Stomach (tissue), 9 donors: Measurements from ENCODE around the gene EPB41L3. TPM values are rescaled to one million over a fixed set of nuclear protein-coding genes. Genes with fewer than 3 reads are reported as not detected.

Source experiments
- DNase-seq, 2 donors: peaks; one replicate each; pipeline versions ENCODE4 v3.0.0 to v3.0.0-alpha.2; 2013 to 2019
- H3K27ac ChIP-seq, 5 donors: fragments of 200-600 bp in 4 of 5; sonication (generic) in 4 of 5; one replicate each; pipeline ENCODE4 v1.5.1; 2013 to 2019; ENCODE audit warnings: mild to moderate bottlenecking in 1 of 5, moderate library complexity in 1 of 5
- H3K27me3 ChIP-seq, 3 donors: fragments of 200-600 bp; sonication (generic); one replicate each; pipeline ENCODE4 v1.5.1; 2017 to 2019; ENCODE audit warnings: mixed run types in 1 of 3
- H3K36me3 ChIP-seq, 4 donors: fragments of 200-600 bp; sonication (generic); 1 replicate in 3 of 4; 2 replicates in 1 of 4; pipeline ENCODE4 v1.5.1; 2016 to 2019
- H3K4me1 ChIP-seq, 4 donors: fragments of 200-600 bp; sonication (generic); one replicate each; pipeline ENCODE4 v1.5.1; 2016 to 2019
- H3K4me3 ChIP-seq, 4 donors: fragments of 200-600 bp; sonication (generic) in 3 of 4; one replicate each; pipeline ENCODE4 v1.5.1; 2016 to 2019; ENCODE audit warnings: mild to moderate bottlenecking in 1 of 4
- H3K9me3 ChIP-seq, 4 donors: fragments of 200-600 bp; sonication (generic); one replicate each; pipeline ENCODE4 v1.5.1; 2016 to 2019
- EP300 ChIP-seq: sonication (generic); formaldehyde crosslinking; IDR thresholded peaks from one replicate; pipeline ENCODE4 v1.6.1; 2017; ENCODE audit warnings: antibody characterized with exemption
- POLR2A ChIP-seq, 4 donors: fragments of 450-650 bp; IDR thresholded peaks; one replicate each; pipeline ENCODE4 v1.6.1; 2016; ENCODE audit warnings: antibody characterized with exemption in 4 of 4, control low read depth in 2 of 4, mild to moderate bottlenecking in 1 of 4, moderate library complexity in 1 of 4
- POLR2AphosphoS5 ChIP-seq, 3 donors: sonication (generic); formaldehyde crosslinking; IDR thresholded peaks; one replicate each; pipeline ENCODE4 v1.6.1; 2016; ENCODE audit warnings: antibody characterized with exemption in 3 of 3
- WGBS, 5 donors: extraction: QIAGEN DNeasy Blood & Tissue Kit in 3 of 5; methylation state at CpG; one replicate each; pipeline versions ENCODE4 v1.1.5 to v1.1.7; 2013 to 2018; 5-methylcytosine and 5-hydroxymethylcytosine counted together
- intact Hi-C: fragments of 100-400 bp; cut with DNase I; formaldehyde crosslinking; loops from one replicate; pipeline ENCODE4 v1.15.1; 2023; ENCODE audit warnings: low total_unique reads
- polyA plus RNA-seq, 3 donors: library from polyadenylated mRNA; stranded (reverse); fragments of 200-250 nt; gene quantifications; one replicate each; pipeline ENCODE4 v1.2.3, GENCODE V29; 2013
- total RNA-seq, 5 donors: library from RNA; depleted of rRNA; stranded (reverse); fragments of >200 nt; gene quantifications; one replicate each; pipeline versions ENCODE4 v1.1.0 to v1.2.3, GENCODE V29; 2014 to 2016
- TF ChIP-seq, protein P1 (sequence below), 7 experiments: fragments of 450-650 bp in 4 of 7; fragments of 200-600 bp in 3 of 7; sonication (generic) in 3 of 7; IDR thresholded peaks; one replicate each; pipeline ENCODE4 v1.5.1; 2016 to 2019; ENCODE audit warnings: antibody characterized with exemption in 7 of 7, control low read depth in 2 of 7, mild to moderate bottlenecking in 1 of 7
- donor health status: healthy with polysubstance abuse.
- donor health status: Bipolar disorder and iron deficiency.
- donor health status: healthy.

The EPB41L3 gene
- total and polyA plus RNA-seq, 8 donors, result 3.5 to 120 (median 11.9) TPM

DNA sequence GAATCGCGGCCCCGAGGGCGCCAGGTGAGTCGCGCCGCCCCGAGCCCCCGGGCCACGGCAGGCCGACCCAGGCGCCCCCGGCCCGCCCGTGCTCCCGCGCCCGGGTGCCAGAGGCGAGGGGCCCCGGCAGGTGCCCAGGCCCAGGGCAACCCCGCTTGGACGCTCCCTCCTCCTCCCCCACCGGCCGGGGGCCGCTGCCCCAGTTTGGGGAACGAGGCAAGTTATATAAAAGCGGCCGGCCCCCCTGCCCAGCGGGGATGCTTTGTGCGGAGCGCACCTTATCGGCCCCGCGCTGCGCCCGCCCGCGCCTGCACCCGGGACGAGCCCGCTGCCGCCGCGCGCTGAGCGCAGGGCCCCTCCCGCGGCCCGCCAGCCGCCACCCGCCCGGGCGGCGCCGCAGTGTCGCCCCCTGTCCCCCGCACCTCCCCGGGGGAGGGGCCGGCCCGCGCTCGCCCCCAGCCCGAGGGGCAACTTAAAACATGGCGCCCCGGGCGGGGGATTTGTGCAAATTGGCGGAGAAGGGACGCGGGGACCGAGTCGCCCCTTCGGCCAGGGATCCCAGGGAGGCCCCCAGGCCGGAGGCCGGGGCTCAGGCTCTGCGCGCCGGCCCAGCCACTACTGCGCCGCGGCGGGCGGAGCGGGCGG, 639 bp downstream of the EPB41L3 start:
- Histone ChIP-seq H3K27ac (peak overlapping the region in 4 of 5 donors; percentile 14 to 77 (median 45)), H3K9me3 (no peaks in the 10 kb centered on the region), H3K27me3 (peaks cover 0 to 54% (median 21%) of the 10 kb centered on the region in 3 donors), H3K36me3 (no peaks in the 10 kb centered on the region), H3K4me3 (peak overlapping the region; percentile 49 to 64 (median 50)), H3K4me1 (peaks cover 0 to 26% (median 12%) of the 10 kb centered on the region in 4 donors)
- peak in 1 of 2 donors; percentile 40 for DNase-seq
- WGBS, 5 donors, result 1 to 5% (median 4%) methylated on average over 28 to 83 of the region's 84 CpGs
- intact Hi-C loops, result no loop called here
- no peak for TF ChIP-seq POLR2AphosphoS5 (IDR thresholded peaks at IDR 0.05)
- no peak for TF ChIP-seq POLR2A (IDR thresholded peaks at IDR 0.05)
- TF ChIP-seq EP300, result no peak
- TF ChIP-seq, protein P1, sequence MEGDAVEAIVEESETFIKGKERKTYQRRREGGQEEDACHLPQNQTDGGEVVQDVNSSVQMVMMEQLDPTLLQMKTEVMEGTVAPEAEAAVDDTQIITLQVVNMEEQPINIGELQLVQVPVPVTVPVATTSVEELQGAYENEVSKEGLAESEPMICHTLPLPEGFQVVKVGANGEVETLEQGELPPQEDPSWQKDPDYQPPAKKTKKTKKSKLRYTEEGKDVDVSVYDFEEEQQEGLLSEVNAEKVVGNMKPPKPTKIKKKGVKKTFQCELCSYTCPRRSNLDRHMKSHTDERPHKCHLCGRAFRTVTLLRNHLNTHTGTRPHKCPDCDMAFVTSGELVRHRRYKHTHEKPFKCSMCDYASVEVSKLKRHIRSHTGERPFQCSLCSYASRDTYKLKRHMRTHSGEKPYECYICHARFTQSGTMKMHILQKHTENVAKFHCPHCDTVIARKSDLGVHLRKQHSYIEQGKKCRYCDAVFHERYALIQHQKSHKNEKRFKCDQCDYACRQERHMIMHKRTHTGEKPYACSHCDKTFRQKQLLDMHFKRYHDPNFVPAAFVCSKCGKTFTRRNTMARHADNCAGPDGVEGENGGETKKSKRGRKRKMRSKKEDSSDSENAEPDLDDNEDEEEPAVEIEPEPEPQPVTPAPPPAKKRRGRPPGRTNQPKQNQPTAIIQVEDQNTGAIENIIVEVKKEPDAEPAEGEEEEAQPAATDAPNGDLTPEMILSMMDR (IDR thresholded peaks at IDR 0.05), result no peak

DNA sequence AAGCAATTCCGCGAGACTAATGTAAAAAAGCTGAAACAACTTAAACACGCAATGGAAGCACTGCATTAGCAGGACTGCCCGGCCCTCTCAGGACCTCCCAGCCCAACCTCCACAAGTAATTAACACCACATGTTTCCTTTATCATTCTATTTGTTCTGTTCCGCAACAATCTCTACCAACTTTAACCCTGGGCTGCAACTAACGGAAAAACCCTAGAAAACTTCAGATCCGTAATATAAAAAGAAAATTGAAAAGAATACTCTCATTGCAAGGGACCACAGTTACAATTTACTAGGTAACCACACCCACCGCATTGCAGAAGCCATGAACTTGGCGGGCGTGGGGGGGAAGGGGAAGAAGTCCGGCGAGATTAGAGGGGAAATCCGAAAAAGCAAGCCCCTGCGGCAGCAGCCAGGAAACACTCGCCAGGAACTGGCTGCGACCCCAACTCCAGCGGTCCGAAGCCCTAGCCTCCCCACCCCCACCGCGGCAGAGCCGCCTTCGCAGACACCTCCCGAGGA, 1.2 kb downstream of the EPB41L3 start:
- H3K36me3 ChIP-seq, result no peaks in the 10 kb centered on the region
- intact Hi-C loops, result no loop called here
- H3K27ac ChIP-seq, result peak overlapping the region in 4 of 5 donors; percentile 14 to 77 (median 45)
- peak overlapping the region; percentile 49 to 64 (median 50) for H3K4me3 ChIP-seq
- TF ChIP-seq, protein P1 (IDR thresholded peaks at IDR 0.05), result no peak
- TF ChIP-seq EP300 (no peak), POLR2AphosphoS5 (IDR thresholded peaks at IDR 0.05) (no peak), POLR2A (IDR thresholded peaks at IDR 0.05) (no peak)
- peaks cover 0 to 26% (median 12%) of the 10 kb centered on the region in 4 donors for H3K4me1 ChIP-seq
- 4 to 6% (median 4%) methylated on average over 22 to 23 of the region's 23 CpGs for WGBS, 5 donors
- no peaks in the 10 kb centered on the region for H3K9me3 ChIP-seq
- peaks cover 0 to 49% (median 21%) of the 10 kb centered on the region in 3 donors for H3K27me3 ChIP-seq
- peak in 1 of 2 donors; percentile 55 for DNase-seq

DNA sequence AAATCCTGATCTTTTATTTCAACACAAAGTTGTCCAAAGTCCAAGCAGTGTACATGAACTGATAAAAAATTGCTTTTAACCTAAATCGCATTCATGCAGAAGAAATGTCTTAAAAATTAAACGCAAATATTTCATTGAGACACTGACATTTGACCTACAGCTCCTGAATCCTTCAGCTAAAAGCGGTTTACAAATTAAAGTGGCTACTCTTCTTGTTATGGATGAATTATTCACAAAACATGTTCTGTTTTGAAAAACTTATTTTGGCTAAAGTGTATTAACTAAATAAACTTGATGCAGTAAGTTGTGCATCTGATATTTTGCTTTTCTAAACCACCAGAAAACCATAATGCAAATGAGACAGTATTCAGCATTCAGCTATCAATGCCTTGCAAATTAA, 2.2 kb downstream of the EPB41L3 start:
- Histone ChIP-seq H3K27me3 (peaks cover 0 to 49% (median 21%) of the 10 kb centered on the region in 3 donors), H3K27ac (peak overlapping the region in 1 of 5 donors; percentile 27), H3K4me1 (peaks cover 0 to 25% (median 12%) of the 10 kb centered on the region in 4 donors), H3K4me3 (no peak overlapping the region), H3K9me3 (no peaks in the 10 kb centered on the region), H3K36me3 (no peaks in the 10 kb centered on the region)
- intact Hi-C loops, result no loop called here
- TF ChIP-seq EP300, result no peak
- WGBS, 5 donors, result 65 to 82% (median 75%) methylated on average over 3 of the region's 3 CpGs
- DNase-seq, result no peak

DNA sequence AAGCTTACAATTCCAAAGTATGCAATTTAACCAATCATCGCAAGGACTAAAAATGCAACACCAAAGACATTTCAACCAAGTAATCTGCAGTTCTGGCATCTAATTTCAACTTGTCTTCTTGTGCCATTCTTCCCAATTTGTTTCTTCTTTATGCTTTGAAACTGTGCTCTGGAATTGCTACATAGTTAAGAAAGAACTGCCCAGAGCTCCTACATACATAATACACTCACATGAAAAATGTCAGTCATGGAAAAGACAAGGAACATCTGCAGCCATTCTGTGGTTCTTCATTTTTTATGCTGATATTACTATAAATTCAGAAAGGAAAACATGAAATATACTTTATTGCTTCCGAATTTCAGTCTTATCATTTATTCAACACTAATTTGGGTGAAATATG, 4.4 kb downstream of the EPB41L3 start:
- no peak for TF ChIP-seq EP300
- no peak for TF ChIP-seq POLR2AphosphoS5 (IDR thresholded peaks at IDR 0.05)
- TF ChIP-seq, protein P1 (IDR thresholded peaks at IDR 0.05), result no peak
- no peak for TF ChIP-seq POLR2A (IDR thresholded peaks at IDR 0.05)
- DNase-seq, result no peak
- no peak overlapping the region for H3K27ac ChIP-seq
- no peaks in the 10 kb centered on the region for H3K36me3 ChIP-seq
- no peak overlapping the region for H3K4me3 ChIP-seq
- intact Hi-C loops, result no loop called here
- 83 to 94% (median 91%) methylated on average over 2 of the region's 2 CpGs for WGBS, 5 donors
- peaks cover 0 to 31% (median 21%) of the 10 kb centered on the region in 3 donors for H3K27me3 ChIP-seq
- H3K9me3 ChIP-seq, result no peaks in the 10 kb centered on the region
- peaks cover 0 to 22% (median 10%) of the 10 kb centered on the region in 4 donors for H3K4me1 ChIP-seq

DNA sequence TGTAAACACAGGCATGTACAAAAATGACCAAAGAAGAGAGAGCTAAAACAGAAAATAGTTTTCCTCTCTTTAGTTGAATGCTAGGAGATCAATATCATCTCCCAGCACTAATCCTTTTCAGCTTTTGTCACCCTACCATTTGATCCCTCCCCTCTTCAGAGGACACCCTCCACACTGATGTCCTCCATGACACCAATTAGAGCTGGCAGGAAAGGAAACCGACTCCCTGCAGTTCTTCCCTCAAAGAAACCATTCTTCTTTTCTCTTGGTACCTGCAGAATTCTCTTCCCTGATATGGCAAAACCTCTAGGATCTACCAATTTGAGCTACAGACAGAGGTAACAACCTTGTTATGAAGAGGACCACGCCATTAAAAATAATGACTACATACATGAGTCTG, 5.3 kb downstream of the EPB41L3 start:
- Histone ChIP-seq H3K4me3 (no peak overlapping the region), H3K36me3 (no peaks in the 10 kb centered on the region), H3K27me3 (peaks cover 0 to 22% (median 15%) of the 10 kb centered on the region in 3 donors), H3K9me3 (no peaks in the 10 kb centered on the region), H3K4me1 (peaks cover 0 to 13% (median 6%) of the 10 kb centered on the region in 4 donors), H3K27ac (no peak overlapping the region)
- WGBS, 5 donors, result 40 to 57% (median 46%) methylated on average over 2 of the region's 2 CpGs
- DNase-seq, result no peak
- intact Hi-C loops, result no loop called here
- no peak for TF ChIP-seq POLR2A (IDR thresholded peaks at IDR 0.05)
- no peak for TF ChIP-seq POLR2AphosphoS5 (IDR thresholded peaks at IDR 0.05)
- TF ChIP-seq, protein P1 (IDR thresholded peaks at IDR 0.05), result no peak
- TF ChIP-seq EP300, result no peak
